ENCODE results near the gene GEMIN4. TPM values are rescaled to one million over a fixed set of nuclear protein-coding genes. Genes with fewer than 3 reads are reported as not detected.

Gene GEMIN4
- total and polyA plus RNA-seq, 2 experiments from 2014 or later, result 14.1 to 45.0 TPM

- Mint-ChIP-seq H3K9me3 (no peaks in the 10 kb centered on the region; the same call in 1 of the 3 replicates), H3K27ac (peak overlapping the region; percentile 87; the same call in 1 of the 2 replicates), H3K27me3 (ENCODE audit: insufficient read depth, low read depth, poor library complexity) (peaks cover 27% of the 10 kb centered on the region), H3K36me3 (ENCODE audit: low read depth) (peaks cover 32% of the 10 kb centered on the region), H3K4me1 (peaks cover 19% of the 10 kb centered on the region), H3K4me3 (no peak overlapping the region)
- Histone ChIP-seq H2AFZ (no peak overlapping the region), H3K79me2 (replicated peaks; ENCODE audit: insufficient read depth) (no peaks in the 10 kb centered on the region; the same call in none of the 2 replicates), H3K36me3 (ENCODE audit: insufficient read depth) (no peaks in the 10 kb centered on the region), H3K9me2 (ENCODE audit: insufficient read depth) (no peaks in the 10 kb centered on the region), H3K4me3 (no peak overlapping the region), H3K27ac (ENCODE audit: low read depth) (peak overlapping the region; percentile 5; the same call in 1 of the 2 replicates), H3F3A (replicated peaks; ENCODE audit: low read depth) (peaks cover 21% of the 10 kb centered on the region), H4K20me1 (replicated peaks; ENCODE audit: insufficient read depth) (peaks cover 5% of the 10 kb centered on the region), H3K4me2 (no peak overlapping the region), H3K4me1 (ENCODE audit: insufficient read depth) (no peaks in the 10 kb centered on the region; the same call in 1 of the 2 replicates), H3K27me3 (ENCODE audit: insufficient read depth) (no peaks in the 10 kb centered on the region)
- peak; percentile 65 for ATAC-seq
- peak; percentile 93 for DNase-seq (ENCODE audit: low spot score)
- TF ChIP-seq CTCF (conservative IDR thresholded peaks at IDR 0.05; ENCODE audit: low read depth in 2 of 2) (peak; percentile 87 to 95), CREB1 (CRISPR knock-in tag; IDR thresholded peaks at IDR 0.05; ENCODE audit: low read depth) (peak; percentile 21; the same call in 1 of the 2 replicates), POLR2AphosphoS5 (IDR thresholded peaks at IDR 0.05; ENCODE audit: low read depth) (peak; percentile 38; the same call in 1 of the 2 replicates), EZH2 (IDR thresholded peaks at IDR 0.05; ENCODE audit: low read depth, unreplicated experiment) (no peak)
These were observed 42.8 kb upstream of the GEMIN4 start for GRCh38 chr17:794876-795275.

DNA sequence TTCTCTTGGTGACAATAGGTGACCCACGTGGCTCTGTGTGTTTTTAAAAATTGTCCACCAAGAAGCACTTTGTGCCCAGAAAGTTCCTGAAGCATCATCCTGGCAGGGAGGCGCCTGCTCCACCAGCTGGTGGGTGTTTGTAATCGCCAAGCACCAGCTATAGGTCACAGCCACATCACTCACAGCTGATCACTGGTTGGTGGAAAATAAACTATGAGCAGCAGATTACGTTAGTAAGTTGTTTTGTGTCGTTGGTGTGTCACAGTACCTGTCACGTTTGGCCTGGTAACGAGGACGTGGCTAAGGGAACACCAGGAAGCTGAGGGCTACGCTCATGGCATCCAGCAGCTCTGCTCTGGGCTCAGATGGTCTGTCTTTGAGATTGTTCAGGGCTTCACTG is 40.2 kb upstream of the GEMIN4 start:
- H3K4me3 Mint-ChIP-seq, result no peak overlapping the region
- Histone ChIP-seq H3K9me2 (ENCODE audit: insufficient read depth) (no peaks in the 10 kb centered on the region), H3F3A (replicated peaks; ENCODE audit: low read depth) (peaks cover 35% of the 10 kb centered on the region), H2AFZ (no peak overlapping the region), H3K27ac (ENCODE audit: low read depth) (0 out of 2 replicates have a peak overlapping the region, but pooled peaks have one; percentile 39), H3K36me3 (ENCODE audit: insufficient read depth) (no peaks in the 10 kb centered on the region; the same call in 1 of the 2 replicates), H4K20me1 (replicated peaks; ENCODE audit: insufficient read depth) (peaks cover 5% of the 10 kb centered on the region), H3K79me2 (replicated peaks; ENCODE audit: insufficient read depth) (no peaks in the 10 kb centered on the region; the same call in none of the 2 replicates), H3K4me2 (no peak overlapping the region), H3K4me1 (ENCODE audit: insufficient read depth) (no peaks in the 10 kb centered on the region; the same call in 1 of the 2 replicates), H3K4me3 (no peak overlapping the region), H3K27me3 (ENCODE audit: insufficient read depth) (no peaks in the 10 kb centered on the region)
- H3K27me3 Mint-ChIP-seq (ENCODE audit: insufficient read depth, low read depth, poor library complexity), result peaks cover 28% of the 10 kb centered on the region
- DNase-seq (ENCODE audit: low spot score), result peak; percentile 40
- H3K27ac Mint-ChIP-seq, result peak overlapping the region; percentile 59; the same call in 1 of the 2 replicates
- peaks cover 23% of the 10 kb centered on the region for H3K4me1 Mint-ChIP-seq
- ATAC-seq, result no peak
- H3K9me3 Mint-ChIP-seq, result no peaks in the 10 kb centered on the region; the same call in 1 of the 3 replicates
- TF ChIP-seq CTCF (conservative IDR thresholded peaks at IDR 0.05; ENCODE audit: low read depth in 2 of 2) (peak in 1 of 2 experiments; percentile 16; a peak in 2 of 4 replicates), POLR2AphosphoS5 (IDR thresholded peaks at IDR 0.05; ENCODE audit: low read depth) (no peak; the same call in 1 of the 2 replicates)
- peaks cover 56% of the 10 kb centered on the region for H3K36me3 Mint-ChIP-seq (ENCODE audit: low read depth)
